GM18505 (cell line): ENCODE measurements around the gene KDM6A.
"Not testable (repeated sequence)": the region's sequence is repeated elsewhere in the genome, so short reads cannot be mapped to it uniquely, and the experiment has no call there.

ENCODE experiments used
- ATAC-seq: cut with Tn5 transposase; IDR thresholded peaks from one replicate; pipeline ENCODE4 v1.9.1; 2021; ENCODE audit not compliant: unreplicated experiment
- POLR2A ChIP-seq: IDR thresholded peaks from 4 replicates; pipeline ENCODE4 v1.6.1; 2011; ENCODE audit warnings: borderline replicate concordance; ENCODE audit not compliant: insufficient read depth, insufficient read length; ENCODE audit errors: extremely low read depth

Gene KDM6A

DNA sequence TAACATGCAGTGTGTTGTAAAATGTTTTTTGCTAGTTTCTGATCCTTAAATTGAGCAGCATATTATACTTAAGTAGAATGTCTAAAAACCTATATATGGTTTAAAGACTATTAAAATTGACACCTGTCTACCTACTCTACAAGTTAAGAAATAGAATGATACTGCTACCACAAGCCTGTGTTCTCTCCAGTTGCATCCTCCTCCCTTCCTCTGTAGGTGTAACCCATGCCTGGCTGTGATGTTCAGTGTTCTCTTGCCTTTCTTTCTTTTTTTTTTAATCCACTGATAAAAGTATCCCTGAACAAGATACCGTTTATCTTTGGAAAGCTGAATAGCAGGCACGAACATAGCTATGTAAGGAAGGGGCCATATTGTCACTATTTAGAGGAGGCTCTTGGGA is 99.1 kb downstream of the KDM6A start:
- ATAC-seq: no peak
- TF ChIP-seq POLR2A: no peak

DNA sequence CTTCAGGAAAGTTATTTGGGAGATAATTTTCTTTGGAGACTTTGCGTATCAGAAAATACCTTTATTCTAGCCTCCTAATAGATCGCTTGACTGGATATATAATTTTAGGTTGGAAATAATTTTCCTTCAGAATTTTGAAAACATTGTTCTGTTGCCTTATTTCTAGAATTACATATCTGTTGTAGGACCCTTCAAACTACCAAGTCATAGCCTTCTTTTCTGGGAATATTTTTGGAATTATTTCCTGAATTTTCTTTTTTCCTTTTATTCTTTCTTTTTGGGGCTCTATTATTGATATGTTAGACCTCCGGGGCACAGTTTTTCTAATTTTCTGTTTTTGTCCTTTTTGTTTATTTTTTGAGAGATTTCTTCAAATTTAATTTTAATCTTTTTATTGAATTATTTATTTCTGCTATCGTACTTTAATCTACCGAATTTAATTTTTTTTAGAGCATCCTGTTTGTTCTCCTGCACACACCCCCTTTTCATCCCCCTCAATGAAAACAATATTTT is 100.5 kb downstream of the KDM6A start:
- no peak for ATAC-seq
- TF ChIP-seq POLR2A: no peak

DNA sequence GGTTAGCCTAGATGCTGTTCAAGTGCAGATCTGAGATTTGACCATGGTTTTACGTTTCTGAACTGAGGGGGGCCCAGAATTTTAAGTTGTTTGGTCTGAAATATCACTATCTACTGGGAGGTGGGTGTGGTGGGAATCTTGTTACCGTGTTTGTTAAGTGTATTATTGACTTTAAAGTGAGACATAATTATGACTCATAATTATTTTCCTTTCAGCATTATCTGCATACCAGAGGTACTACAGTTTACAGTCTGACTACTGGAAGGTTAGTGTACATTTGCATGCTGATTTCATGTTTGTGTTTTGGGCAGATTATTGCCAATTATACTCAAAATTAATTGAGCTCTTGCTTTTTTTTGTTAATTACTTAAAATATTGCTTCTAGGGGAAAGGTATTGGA is 101.5 kb downstream of the KDM6A start:
- ATAC-seq: no peak
- TF ChIP-seq POLR2A: no peak

GRCh38 chrX:44975666-44976263 is 102.8 kb downstream of the KDM6A start:
- ATAC-seq: no peak
- no peak for TF ChIP-seq POLR2A

DNA sequence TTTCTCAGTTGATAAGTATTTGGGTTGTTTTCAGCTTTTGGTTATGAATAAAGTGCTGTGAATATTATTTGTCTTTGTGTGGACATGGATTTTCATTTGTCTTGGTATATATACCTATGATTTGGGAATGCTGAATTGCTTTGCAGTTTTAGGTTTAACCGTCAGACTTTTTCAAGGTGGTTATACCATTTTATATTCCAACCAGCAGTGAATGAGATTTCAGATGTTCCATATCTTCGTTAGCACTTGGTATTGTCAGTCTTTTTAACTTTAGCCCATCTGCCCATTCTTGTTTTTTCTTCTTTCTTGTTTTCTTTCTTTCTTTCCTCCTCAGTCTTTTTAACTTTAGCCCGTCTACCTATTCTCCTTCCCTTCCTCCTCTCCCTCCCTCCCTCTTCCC is 106.0 kb downstream of the KDM6A start:
- TF ChIP-seq POLR2A: no peak
- ATAC-seq: no peak

DNA sequence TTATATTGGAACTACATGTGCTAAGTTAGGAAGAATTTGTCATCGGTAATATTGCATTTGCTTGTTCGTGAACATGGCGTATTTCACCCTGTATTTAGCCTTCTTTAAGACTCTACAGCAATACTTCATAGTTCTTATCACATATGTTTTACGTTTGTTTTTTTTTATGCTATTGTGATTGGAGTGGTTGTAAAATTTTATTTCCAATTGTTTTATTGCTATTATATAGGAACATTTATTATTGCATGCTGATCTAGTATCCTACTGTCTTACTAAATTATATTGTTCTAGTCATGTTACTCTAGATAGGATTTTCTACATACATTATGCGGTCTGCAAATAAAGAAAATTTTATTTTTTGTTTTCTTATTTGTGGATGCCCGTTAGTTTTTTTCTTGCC is 107.4 kb downstream of the KDM6A start:
- ATAC-seq: no peak
- no peak for TF ChIP-seq POLR2A

DNA sequence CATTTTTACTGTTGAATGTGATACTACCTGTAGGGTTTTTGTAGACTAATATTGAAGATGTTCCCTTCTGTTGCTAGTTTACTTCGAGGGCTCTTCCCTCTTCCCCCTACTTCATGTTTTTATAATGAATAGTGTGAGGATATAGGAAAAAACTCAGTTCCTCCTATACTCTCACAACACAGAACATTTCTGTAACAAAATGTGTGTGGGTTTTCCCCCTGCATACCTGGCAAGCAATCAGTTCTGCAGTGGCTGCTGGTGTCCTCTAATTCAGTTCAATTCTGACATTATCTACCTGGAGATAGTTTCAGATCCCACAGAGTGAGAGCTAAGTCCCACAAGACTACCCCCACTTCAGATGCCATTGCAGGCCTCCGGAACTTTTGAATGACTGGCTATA is 107.9 kb downstream of the KDM6A start:
- no peak for TF ChIP-seq POLR2A

GRCh38 chrX:44989995-44990770 is 117.2 kb downstream of the KDM6A start:
- ATAC-seq: no peak
- TF ChIP-seq POLR2A: no peak

More for the DNA sequence above, 107.9 kb downstream of the KDM6A start:
- ATAC-seq: no peak

GRCh38 chrX:44992775-44993174 is 119.8 kb downstream of the KDM6A start:
- TF ChIP-seq POLR2A: no peak
- no peak for ATAC-seq

- TF ChIP-seq POLR2A: no peak
- no peak for ATAC-seq
Measured at GRCh38 chrX:44996277-44996676, 123.3 kb downstream of the KDM6A start.

DNA sequence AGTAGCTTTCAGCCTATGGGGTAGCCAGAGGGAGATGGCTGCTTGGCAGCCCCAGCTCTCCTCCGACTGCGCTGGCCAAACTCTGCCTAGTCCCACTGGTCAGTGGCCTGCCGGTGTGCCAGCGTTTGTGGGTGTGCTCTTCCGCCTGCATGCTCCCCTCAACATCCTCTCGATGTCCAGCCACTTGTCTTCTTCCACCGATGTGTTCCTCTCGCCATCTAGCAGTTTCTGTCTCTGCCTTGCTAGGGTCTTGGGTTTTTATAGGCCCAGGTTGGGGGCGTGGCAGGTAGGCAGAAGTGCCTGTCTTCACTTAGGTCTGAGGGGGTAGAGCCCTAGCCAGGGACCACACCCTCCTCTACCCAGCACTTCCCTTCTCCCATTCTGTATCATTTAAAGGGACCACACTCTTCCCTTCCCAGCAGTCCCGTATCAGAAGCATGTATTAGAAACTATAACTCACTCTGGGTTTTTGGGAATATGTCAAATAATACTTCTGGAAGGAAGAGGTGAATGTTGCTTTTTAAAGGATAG is 124.4 kb downstream of the KDM6A start:
- TF ChIP-seq POLR2A: no peak
- ATAC-seq: peak; percentile 23

DNA sequence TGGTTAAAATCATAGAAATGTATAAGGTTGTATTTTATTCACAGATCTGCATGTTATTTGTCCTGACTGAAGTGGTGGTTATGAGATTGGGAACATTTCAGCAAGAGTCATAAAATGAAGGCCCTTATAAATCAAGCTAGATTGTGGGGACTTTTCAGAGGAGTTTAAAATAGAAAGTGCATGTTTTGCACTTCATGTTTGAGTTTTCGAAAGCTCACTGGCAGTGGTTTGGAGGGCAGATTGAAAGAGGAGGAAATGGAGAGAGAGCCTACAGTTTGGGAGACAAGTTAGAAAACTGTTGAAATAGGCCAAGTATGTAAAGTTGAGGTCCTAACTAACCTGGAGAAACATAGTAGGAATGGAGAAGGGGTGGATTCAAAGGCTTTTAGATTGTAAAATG is 124.9 kb downstream of the KDM6A start:
- peak; percentile 49 for ATAC-seq
- TF ChIP-seq POLR2A: no peak

- not testable (repeated sequence) for ATAC-seq
Measured at GRCh38 chrX:44999237-44999636, 126.2 kb downstream of the KDM6A start.

DNA sequence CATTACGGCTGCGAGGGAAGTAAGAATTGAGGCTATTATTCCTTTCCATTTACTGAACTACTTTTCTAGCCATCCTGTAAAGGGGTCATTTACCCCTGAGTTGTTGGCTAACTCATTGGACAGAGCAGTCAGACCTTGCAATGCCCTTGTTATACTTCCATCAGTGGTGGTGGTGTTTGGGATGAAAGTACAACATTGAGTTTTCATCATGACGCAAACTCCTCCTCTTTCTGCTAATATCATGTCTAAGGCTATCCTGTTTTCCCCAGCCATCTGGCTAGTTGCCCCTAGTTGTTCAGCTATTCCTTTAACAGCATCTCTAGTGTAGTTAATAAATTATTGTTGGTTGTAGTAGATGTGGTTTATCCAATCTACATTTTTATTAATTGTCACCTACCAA is 126.9 kb downstream of the KDM6A start:
- not testable (repeated sequence) for ATAC-seq
